ENCODE data around the gene CEMIP.
"Not testable (repeated sequence)": the region's sequence is repeated elsewhere in the genome, so short reads cannot be mapped to it uniquely, and the experiment has no call there.

Gene CEMIP

GRCh38 chr15:80948651-80949292, 169.6 kb downstream of the CEMIP start:
- DNase-seq = no peak

DNA sequence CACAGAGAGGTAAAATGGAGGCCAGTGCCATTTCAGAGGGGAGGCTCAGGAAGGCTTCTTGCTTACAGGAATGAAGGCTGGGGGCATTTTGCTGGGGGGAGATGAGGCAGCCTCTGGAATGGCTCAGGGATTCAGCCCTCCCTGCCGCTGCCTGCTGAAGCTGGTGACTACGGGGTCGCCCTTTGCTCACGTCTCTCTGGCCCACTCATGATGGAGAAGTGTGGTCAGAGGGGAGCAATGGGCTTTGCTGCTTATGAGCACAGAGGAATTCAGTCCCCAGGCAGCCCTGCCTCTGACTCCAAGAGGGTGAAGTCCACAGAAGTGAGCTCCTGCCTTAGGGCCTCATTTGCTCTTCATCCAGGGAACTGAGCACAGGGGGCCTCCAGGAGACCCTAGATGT, 170.6 kb downstream of the CEMIP start:
- no peak for DNase-seq

DNA sequence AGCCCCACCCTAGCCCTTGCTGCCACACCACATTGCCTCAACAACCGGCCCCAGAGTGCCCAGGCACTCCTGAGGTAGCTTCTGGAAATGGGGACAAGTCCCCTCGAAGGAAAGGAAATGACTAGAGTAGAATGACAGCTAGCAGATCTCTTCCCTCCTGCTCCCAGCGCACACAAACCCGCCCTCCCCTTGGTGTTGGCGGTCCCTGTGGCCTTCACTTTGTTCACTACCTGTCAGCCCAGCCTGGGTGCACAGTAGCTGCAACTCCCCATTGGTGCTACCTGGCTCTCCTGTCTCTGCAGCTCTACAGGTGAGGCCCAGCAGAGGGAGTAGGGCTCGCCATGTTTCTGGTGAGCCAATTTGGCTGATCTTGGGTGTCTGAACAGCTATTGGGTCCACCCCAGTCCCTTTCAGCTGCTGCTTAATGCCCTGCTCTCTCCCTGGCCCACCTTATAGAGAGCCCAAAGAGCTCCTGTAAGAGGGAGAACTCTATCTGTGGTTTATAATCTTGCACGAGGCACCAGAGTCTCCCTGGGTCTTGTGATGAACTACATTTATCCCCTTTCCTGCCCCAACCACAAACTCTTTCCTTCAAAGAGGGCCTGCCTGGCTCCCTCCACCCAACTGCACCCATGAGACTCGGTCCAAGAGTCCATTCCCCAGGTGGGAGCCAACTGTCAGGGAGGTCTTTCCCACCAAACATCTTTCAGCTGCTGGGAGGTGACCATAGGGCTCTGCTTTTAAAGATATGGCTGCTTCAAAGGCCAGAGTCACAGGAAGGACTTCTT, 171.3 kb downstream of the CEMIP start:
- no peak for DNase-seq

- no peak for DNase-seq
Observed at GRCh38 chr15:80951941-80952340, 172.8 kb downstream of the CEMIP start.

DNA sequence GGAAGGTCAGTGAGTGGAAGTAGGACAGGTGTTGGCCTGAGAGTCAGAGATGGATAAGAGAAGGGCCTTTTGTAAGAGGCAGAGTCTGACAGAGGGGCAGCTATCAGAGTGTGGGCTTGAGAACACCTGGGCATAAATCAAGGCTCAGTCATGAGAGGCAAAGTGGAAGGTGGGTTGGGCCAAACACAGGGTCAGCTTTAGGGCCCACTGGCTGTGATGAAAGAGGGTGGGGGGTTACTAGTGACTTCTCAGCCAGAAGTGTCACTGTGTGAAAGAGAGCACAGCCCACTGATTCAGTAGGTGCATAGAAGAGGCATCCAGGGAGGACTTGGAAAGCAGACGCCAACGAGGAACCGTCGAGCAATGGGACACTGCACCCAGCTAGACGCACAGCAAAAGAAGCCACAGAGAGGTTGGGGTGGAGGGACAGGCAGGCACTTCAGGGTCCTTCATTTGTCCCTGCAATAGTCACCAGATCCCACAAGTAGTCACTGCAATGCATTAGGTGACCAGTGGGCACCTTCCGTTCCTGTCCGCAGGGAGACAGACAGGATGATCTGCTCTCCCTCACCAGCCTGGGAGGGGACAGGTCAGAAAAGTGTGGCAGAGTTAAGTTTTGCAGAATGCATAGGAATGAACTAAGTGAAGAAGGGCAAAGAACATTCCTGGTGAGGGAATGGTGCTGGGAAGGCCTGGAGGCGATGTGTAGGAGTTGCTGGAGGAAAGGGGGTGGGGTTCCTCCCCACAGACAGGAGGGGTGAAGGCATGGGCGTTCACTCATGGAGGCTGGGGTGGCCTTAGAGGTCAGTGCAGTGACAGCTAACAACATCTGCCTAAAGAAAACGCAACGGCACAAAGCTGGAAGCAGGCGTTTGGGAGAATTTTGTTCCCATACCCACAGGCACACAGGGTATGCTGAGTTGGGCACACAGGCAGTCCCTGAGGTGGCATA, 174.1 kb downstream of the CEMIP start:
- no peak for DNase-seq

DNA sequence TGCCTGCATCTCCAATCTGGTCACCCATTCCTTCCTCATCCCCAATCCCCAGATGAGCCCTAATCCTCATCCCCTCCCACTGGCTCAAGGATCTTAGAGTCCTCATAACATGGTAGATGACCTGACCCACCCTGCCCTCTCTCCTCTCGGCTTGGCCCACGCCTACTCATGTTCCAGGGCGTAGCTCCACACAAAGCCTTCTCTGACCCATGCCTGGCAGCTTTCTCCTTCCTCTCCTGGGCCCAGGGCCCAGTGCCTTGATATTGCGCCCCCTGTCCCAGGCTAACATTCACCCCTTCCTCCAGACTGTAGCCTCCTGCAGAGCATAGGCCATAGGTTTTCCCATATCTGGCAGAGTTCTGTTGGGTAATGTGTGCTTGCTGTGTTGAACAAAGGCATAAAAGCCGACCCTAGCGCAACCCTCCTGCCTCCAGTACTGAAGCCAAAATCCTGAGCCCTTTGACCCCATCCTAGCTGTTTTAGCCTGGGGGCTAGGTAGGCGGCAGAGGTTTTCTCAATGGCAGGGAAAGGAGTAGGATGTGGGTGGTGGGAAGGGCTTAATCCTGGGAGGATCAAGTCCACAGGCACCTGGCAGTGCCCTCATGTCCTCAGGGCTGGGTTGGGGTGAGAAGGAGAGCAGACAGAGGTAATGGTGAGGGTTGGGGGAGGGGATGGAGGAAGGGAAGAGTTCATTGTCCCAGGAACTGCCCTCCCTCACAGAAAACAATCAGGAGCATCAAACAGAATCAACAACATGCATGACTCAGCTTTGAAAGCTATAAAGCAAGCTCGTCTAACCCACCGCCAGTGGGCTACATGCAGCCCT, 175.0 kb downstream of the CEMIP start:
- DNase-seq = no peak

DNA sequence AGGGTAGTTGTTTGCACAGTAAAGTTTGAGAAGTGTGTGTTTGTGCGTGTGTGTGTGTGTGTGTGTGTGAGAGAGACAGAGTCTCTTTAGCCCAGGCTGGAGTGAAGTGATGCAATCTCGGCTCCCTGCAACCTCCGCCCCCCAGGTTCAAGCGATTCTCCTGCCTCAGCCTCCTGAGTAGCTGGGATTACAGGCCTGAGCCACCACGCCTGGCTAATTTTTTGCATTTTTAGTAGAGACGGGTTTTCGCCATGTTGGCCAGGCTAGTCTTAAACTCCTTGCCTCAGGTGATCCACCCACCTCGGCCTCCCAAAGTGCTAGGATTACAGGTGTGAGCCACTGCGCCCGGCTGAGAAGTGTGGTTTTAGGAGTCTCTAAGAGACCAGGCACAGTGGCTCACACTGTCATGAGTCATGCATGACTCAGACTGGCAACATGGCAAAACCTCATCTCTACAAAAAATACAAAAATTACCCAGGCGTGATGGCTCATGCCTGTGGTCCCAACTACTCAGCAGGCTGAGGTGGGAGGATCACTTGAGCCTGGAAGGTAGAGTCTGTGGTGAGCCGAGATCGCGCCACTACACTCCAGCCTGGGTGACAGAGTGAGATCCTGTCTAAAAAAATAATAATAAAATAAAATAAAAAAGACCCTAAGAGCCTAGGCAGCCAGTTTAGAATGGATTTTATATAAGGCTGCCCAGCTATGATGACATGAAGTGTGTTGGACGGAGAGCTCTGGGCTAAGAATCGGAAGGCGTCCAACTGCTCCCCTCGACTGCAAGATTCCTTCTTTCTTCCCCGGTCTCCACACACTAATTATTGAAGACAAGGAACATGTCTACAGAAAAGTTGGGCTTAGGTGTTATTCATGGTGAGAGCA, 176.6 kb downstream of the CEMIP start:
- DNase-seq = peak in 6 of 56 donors; percentile 5 to 22 (median 15)

DNA sequence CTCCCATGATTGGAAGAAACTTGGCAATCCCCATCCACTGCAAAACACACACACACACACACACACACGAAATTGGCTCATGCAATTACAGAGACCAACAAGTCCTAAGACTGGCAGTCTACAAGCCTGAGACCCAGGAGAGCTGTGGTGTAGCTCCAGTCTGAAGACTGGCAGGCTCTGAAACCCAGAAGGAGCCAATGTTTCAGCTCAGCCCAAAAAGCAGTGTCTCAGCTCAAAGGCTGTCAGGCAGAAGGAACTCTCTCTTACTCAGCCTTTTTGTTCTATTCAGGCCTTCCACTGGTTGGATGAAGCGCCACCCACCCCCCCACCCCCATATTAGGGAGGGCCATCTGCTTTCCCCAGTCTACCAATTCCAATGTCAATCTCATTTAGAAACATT, 178.4 kb downstream of the CEMIP start:
- peak in 5 of 56 donors; percentile 13 to 52 (median 25) for DNase-seq

DNA sequence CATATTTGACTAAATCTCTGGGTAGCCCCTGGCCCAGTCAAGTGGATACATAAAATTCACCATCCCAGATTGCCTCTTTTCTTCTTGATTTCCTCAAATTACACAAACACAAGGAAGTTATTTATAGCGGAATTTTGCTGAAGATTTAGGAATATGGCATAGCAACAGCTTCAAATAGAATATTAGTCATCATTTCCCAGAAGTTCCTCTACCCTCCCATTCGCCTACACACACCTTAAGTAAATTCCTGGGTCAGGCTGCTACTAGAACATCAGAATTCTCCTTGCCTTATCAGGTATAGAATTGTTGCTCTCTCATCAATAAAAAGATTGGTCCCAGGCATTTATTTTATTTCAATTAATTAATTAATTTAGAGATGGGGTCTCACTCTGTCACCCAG, 178.8 kb downstream of the CEMIP start:
- no peak for DNase-seq

GRCh38 chr15:80958818-80959495, 179.8 kb downstream of the CEMIP start:
- no peak for DNase-seq

DNA sequence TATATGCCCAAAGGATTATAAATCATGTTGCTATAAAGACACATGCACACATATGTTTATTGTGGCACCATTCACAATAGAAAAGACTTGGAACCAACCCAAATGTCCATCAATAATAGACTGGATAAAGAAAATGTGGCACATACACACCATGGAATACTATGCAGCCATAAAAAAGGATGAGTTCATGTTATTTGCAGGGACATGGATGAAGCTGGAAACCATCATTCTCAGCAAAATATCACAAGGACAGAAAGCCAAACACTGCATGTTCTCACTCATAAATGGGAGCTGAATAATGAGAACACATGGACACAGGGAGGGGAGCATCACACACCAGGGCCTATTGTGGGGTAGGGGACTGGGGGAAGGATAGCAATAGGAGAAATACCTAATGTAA, 186.3 kb downstream of the CEMIP start:
- DNase-seq = not testable (repeated sequence)

DNA sequence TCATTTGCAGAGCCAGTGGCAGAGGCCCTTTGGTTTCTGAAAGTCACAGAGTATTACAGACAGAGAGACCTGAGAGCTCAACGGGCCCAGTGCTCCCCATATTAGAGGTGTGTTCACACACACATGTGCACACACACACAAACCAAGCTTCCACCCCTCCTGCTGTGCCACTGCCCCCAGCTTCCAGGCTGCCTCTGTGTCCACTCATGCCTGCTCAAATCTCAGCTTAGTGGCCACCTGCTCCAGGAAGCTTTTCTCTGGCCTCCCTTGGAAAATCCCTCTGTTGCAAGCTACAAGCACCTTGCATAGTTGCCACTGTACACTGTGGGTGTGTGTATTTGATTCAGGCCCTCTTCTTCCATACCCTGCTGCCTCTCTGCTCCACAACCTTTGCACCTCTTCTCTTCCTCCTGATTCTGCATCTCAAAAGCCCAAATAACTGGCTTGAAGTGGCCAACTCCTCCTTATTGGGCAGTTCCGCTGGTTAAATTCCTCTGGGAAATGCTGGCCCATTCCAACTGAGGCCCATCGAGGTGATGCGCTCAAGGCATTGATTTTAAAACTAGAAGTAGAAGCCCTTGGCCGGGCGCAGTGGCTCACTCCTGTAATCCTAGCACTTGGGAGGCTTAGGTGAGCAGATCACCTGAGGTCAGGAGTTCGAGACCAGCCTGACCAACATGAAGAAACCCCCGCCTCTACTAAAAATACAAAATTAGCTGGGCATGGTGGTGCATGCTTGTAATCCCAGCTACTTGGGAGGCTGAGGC, 187.4 kb downstream of the CEMIP start:
- DNase-seq = no peak

DNA sequence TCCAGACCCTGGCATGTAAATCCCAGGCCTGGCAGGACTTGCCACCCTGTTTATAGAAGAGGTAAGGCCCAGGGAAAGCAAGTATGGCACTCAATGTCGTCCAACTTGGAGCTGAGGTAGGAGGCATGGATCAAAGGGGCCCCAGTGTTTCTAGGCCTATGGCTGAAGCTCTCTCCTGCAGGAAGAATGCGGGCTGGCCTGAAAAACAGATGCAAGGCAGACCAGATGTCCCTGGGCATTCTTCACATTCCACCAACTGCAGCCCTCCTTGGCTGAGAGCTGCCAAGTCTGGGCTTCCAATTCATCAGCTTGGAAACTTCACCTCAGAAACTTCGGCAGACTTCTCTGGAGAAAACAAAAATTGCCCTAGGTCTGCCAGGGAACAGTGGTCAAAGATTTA, 188.3 kb downstream of the CEMIP start:
- DNase-seq = no peak

DNA sequence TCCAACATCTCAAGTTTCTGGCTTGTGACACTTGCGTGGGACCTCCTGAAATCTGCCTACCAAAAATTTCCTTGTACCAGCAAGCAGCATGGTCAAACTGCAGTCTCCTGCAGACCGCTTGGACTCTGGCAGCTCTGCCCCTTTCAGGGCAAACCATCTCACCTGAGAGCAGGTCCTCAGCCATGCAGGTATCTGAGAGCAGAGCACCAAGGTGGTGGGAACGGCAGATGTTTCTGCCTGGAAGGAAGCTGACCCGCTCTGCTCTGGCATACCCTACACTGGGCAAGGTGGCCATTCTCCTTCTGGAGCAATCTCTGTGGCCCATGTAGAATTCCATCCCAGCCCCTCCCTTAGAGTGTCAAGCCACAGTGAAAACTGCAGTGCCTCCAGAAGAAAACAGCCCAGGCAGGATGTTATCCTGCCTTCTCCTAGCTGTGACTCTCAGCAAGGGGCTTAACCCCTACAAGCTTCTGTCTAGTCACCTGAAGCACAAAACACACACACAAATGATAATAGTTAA, 188.9 kb downstream of the CEMIP start:
- DNase-seq = no peak

- no peak for DNase-seq
Observed at GRCh38 chr15:80969316-80969715, 190.1 kb downstream of the CEMIP start.

GRCh38 chr15:80970018-80970657, 191.0 kb downstream of the CEMIP start:
- peak in 37 of 56 donors; percentile 5 to 82 (median 27) for DNase-seq

DNA sequence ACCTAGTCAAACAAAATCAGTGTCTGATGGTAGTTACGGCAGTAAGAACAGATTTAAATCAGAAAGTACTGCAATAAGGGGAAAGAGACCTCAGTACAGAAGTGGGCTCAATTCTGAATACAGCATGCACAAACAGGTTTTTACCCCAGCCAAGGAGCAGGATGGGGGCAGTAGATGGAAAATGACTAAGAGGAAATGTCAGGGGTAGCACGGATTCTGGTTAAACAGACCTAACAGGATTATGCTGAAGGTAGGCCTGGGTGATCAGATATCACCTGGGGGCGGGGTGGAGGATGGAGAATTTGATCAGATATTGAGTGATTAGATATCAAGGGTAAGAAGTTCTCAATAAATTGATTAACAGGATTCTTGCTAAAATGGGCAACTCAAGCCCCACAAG, 191.5 kb downstream of the CEMIP start:
- no peak for DNase-seq

DNA sequence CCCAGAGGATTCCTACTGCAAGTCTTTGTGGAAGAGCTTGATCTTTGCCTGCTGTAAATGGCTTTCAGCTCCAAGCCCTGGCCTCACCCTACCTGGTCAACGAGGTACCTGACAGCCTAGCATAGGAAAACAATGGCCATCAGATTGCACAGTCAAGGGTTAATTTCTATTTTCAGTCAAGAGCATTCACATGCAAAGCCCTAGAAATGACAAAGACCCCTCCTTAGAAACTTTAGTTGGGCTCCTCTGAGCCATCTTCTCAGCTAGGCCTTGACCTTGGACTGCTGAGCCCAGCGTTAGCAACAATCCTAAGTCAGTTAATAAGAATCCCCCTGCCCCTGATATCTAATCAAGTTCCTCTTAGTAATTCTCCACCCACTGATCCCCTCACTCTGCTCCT, 192.0 kb downstream of the CEMIP start:
- no peak for DNase-seq
